Measurements from ENCODE around the gene FBLN1. TPM values are rescaled to one million over a fixed set of nuclear protein-coding genes. Genes with fewer than 3 reads are reported as not detected.

Gene FBLN1
- total RNA-seq, 1 experiment from 2014 or later: 183 TPM

- ChIA-PET CTCF (interaction anchor here (1.4 kb wide), 1 partner anchor 14 kb away, joined by 3 read pairs; no protein-coding TSS in a partner anchor), POLR2A (no interaction called here)
- Mint-ChIP-seq H3K4me1 (peaks cover 7% of the 10 kb centered on the region), H3K27me3 (ENCODE audit: low read depth) (peaks cover 3% of the 10 kb centered on the region), H3K9me3 (peaks cover 15% of the 10 kb centered on the region), H3K4me3 (no peak overlapping the region), H3K36me3 (peaks cover 5% of the 10 kb centered on the region; the same call in 1 of the 2 replicates), H3K27ac (no peak overlapping the region)
- DNase-seq (ENCODE audit: low spot score): no peak
- ATAC-seq: no peak
- TF ChIP-seq ZNF281 (CRISPR knock-in tag; IDR thresholded peaks at IDR 0.05) (no peak), CBFB (CRISPR knock-in tag; IDR thresholded peaks at IDR 0.05; ENCODE audit: low read depth) (no peak), ZNF671 (CRISPR knock-in tag; IDR thresholded peaks at IDR 0.05) (no peak), AR (CRISPR knock-in tag; IDR thresholded peaks at IDR 0.05) (no peak), ZNF416 (CRISPR knock-in tag; IDR thresholded peaks at IDR 0.05) (no peak), ZNF138 (CRISPR knock-in tag; conservative IDR thresholded peaks at IDR 0.05) (no peak), ZMAT4 (CRISPR knock-in tag; IDR thresholded peaks at IDR 0.05) (no peak), ZNF317 (CRISPR knock-in tag; IDR thresholded peaks at IDR 0.05; ENCODE audit: borderline replicate concordance, low read depth) (no peak), ZNF512 (CRISPR knock-in tag; IDR thresholded peaks at IDR 0.05; ENCODE audit: borderline replicate concordance) (no peak), FOXK1 (CRISPR knock-in tag; IDR thresholded peaks at IDR 0.05) (no peak), JUN (CRISPR knock-in tag; IDR thresholded peaks at IDR 0.05) (no peak), ZBTB43 (CRISPR knock-in tag; IDR thresholded peaks at IDR 0.05) (no peak), ZNF423 (CRISPR knock-in tag; IDR thresholded peaks at IDR 0.05) (no peak), NFYB (CRISPR knock-in tag; conservative IDR thresholded peaks at IDR 0.05; ENCODE audit: low read depth) (no peak), ZSCAN18 (CRISPR knock-in tag; IDR thresholded peaks at IDR 0.05) (no peak)
Observed at GRCh38 chr22:45616432-45616831, 113.7 kb downstream of the FBLN1 start.

GRCh38 chr22:45617948-45618347, 115.3 kb downstream of the FBLN1 start:
- peaks cover 15% of the 10 kb centered on the region for H3K9me3 Mint-ChIP-seq
- no peak for DNase-seq (ENCODE audit: low spot score)
- H3K4me1 Mint-ChIP-seq: peaks cover 7% of the 10 kb centered on the region
- ATAC-seq: no peak
- H3K36me3 Mint-ChIP-seq: peaks cover 5% of the 10 kb centered on the region; the same call in 1 of the 2 replicates
- POLR2A ChIA-PET: no interaction called here
- H3K4me3 Mint-ChIP-seq: no peak overlapping the region
- H3K27ac Mint-ChIP-seq: no peak overlapping the region
- H3K27me3 Mint-ChIP-seq (ENCODE audit: low read depth): peaks cover 3% of the 10 kb centered on the region
- CTCF ChIA-PET: interaction anchor here (1.3 kb wide), 1 partner anchor 247 kb away, joined by 3 read pairs; no protein-coding TSS in a partner anchor
- TF ChIP-seq CDX4 (CRISPR knock-in tag; IDR thresholded peaks at IDR 0.05; ENCODE audit: borderline replicate concordance): no peak
- TF ChIP-seq ZSCAN18 (CRISPR knock-in tag; IDR thresholded peaks at IDR 0.05): no peak
- no peak for TF ChIP-seq ELF4 (CRISPR knock-in tag; IDR thresholded peaks at IDR 0.05; ENCODE audit: low read depth)
- TF ChIP-seq ATF6 (CRISPR knock-in tag; IDR thresholded peaks at IDR 0.05): no peak
- TF ChIP-seq RORB (CRISPR knock-in tag; IDR thresholded peaks at IDR 0.05): no peak
- no peak for TF ChIP-seq ZNF423 (CRISPR knock-in tag; IDR thresholded peaks at IDR 0.05)
